K562 (cell line): Measurements from ENCODE around the gene BEST4. TPM values are rescaled to one million over a fixed set of nuclear protein-coding genes. Genes with fewer than 3 reads are reported as not detected.

Source experiments
- BRCA1 ChIP-seq, 2 experiments: fragments of 450-650 bp in 1 of 2; sonication (generic) in 1 of 2; formaldehyde crosslinking in 1 of 2; IDR thresholded peaks; 2 replicates each; pipeline versions ENCODE4 v1.5.0 to v1.6.1; 2017 to 2020; ENCODE audit warnings: mild to moderate bottlenecking in 1 of 2, missing genetic modification reagents in 1 of 2
- NR2C2 ChIP-seq, 2 experiments: fragments of 200-800 bp in 1 of 2; sonication (Bioruptor generic) in 1 of 2; sonication (generic) in 1 of 2; formaldehyde crosslinking in 1 of 2; IDR thresholded peaks; 2 replicates each; pipeline versions ENCODE4 v1.6.1 to v1.8.0; 2016 to 2022; ENCODE audit warnings: mild to moderate bottlenecking in 1 of 2, missing compliant biosample characterization in 1 of 2, missing genetic modification characterization in 1 of 2, missing genetic modification reagents in 1 of 2
- POLR2G ChIP-seq: fragments of 200-400 bp; formaldehyde crosslinking; IDR thresholded peaks from 2 replicates; pipeline ENCODE4 v1.6.1; 2017; ENCODE audit warnings: low read depth, mild to moderate bottlenecking, antibody characterized with exemption, low read length, moderate library complexity
- RBM14 ChIP-seq: fragments of 200-400 bp; formaldehyde crosslinking; IDR thresholded peaks from 2 replicates; pipeline ENCODE4 v1.6.1; 2018; ENCODE audit warnings: low read depth, mild to moderate bottlenecking, low read length, moderate library complexity, borderline replicate concordance; ENCODE audit not compliant: insufficient read depth
- RFX5 ChIP-seq: IDR thresholded peaks from 2 replicates; pipeline ENCODE4 v1.6.1; 2011; ENCODE audit warnings: low read depth, mild to moderate bottlenecking, improper control_type of control experiment, low read length
- RHOXF2B ChIP-seq: fragments of 250-450 bp; sonication (Bioruptor Pico); conservative IDR thresholded peaks from 2 replicates; pipeline ENCODE4 v1.5.1; 2021
- SAFB2 ChIP-seq: fragments of 200-400 bp; formaldehyde crosslinking; IDR thresholded peaks from 2 replicates; pipeline ENCODE4 v1.6.1; 2018; ENCODE audit warnings: borderline replicate concordance, low read length, low read depth, moderate library complexity; ENCODE audit not compliant: severe bottlenecking
- SMARCC2 ChIP-seq: fragments of 450-650 bp; IDR thresholded peaks from 2 replicates; pipeline ENCODE4 v1.6.1; 2017; ENCODE audit warnings: antibody characterized with exemption, moderate library complexity, mild to moderate bottlenecking, low read depth
- TCF7 ChIP-seq: sonication (generic); IDR thresholded peaks from 2 replicates; pipeline ENCODE4 v1.6.1; 2016; ENCODE audit warnings: antibody characterized with exemption, borderline replicate concordance
- XRCC4 ChIP-seq: IDR thresholded peaks from one replicate; pipeline ENCODE4 v1.6.1; 2011; ENCODE audit not compliant: insufficient read depth, insufficient read length; ENCODE audit errors: extremely low read depth
- ZNF449 ChIP-seq: fragments of 250-450 bp; sonication (Bioruptor Pico); IDR thresholded peaks from 2 replicates; pipeline ENCODE4 v1.8.0; 2022; ENCODE audit warnings: moderate library complexity, mild to moderate bottlenecking, inconsistent platforms
- polyA plus RNA-seq, 8 experiments: library from polyadenylated mRNA; depleted of rRNA in 4 of 8; stranded (reverse) in 5 of 8; unstranded in 3 of 8; fragments of >200 nt; fragmentation: Nextera tagmentation in 2 of 8; fragmentation: Illumina TruSeq in 1 of 8; extraction: Ambion mirVana in 2 of 8; extraction: Trizol in 1 of 8; gene quantifications; 2 replicates each; pipeline versions ENCODE4 v1.2.1 to v1.2.3, GENCODE V29; 2011 to 2014; ENCODE audit warnings: inconsistent platforms in 1 of 8, missing spikeins in 1 of 8
- total RNA-seq, 7 experiments: library from RNA; depleted of rRNA in 6 of 7; stranded (reverse); fragments of >200 nt in 6 of 7; fragmentation: Illumina TruSeq in 2 of 7; extraction: Trizol in 2 of 7; gene quantifications; 2 replicates each; pipeline versions ENCODE4 v1.2.1 to v1.2.3, GENCODE V29; 2011 to 2021; ENCODE audit warnings: low replicate concordance in 1 of 7
- TF ChIP-seq, protein P1 (sequence below): fragments of 450-650 bp; IDR thresholded peaks from one replicate; pipeline ENCODE4 v1.6.1; 2018; ENCODE audit warnings: mild to moderate bottlenecking, moderate library complexity; ENCODE audit not compliant: partially characterized antibody

BEST4 gene
- total and polyA plus RNA-seq, 9 of the 15 experiments (the other 6 are each of a cell fraction or from before 2014, with no cell fraction given) = 0.07 to 0.11 TPM; not detected in 7

DNA sequence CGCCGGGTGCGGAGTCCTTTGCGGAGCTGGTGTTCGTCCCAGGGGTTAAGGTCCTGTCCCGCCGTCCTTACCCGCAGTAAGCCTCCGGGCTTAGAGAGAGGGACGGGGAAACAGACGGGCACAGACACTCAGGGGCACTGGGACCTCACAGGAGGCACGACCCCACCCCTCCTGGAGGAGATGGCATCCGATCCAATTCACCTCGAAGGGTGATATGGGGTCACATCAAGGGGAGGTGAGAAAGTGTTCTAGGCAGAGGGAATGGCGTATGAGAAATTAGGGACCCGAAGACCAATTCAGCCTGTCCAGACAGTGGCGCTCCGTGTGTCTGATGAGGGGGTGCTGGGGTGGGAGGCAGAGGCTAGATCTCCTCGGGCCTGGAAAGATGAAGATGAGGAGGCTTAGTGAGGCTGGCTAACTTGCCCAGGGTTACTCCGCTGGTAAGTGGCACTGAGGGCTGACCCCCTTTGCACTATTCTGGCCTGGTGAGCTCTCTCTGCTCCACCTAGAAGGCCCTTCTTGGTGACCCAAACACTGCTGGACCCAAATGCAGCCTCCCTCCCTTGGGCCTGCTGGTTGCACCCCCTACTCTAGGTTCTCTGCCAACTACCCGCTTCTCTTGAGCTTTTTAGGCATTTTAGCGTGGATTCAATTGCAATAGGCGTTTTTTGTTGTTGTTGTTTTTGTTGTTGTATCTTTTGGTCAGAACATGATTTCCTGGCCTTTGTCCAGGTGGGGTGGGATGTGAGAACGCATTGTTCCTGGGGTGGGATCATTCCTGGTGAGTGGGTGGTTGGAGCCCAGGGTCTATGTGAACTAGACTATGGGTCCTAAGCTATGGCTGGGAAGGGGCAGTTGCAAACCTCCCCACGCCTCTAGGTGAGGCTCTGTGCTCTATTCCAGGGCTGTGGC lies 32.6 kb upstream of the BEST4 start (continued):
- TF ChIP-seq NR2C2 (CRISPR knock-in tag; IDR thresholded peaks at IDR 0.05) (0 out of 2 replicates have a peak, but pooled peaks have one; percentile 15), NR2C2 (tag; IDR thresholded peaks at IDR 0.05) (no peak; the same call in none of the 2 replicates), ZNF449 (CRISPR knock-in tag) (no peak), RFX5 (no peak), TCF7 (no peak), BRCA1 (IDR thresholded peaks at IDR 0.05) (no peak), BRCA1 (CRISPR knock-in tag; IDR thresholded peaks at IDR 0.05) (0 out of 2 replicates have a peak, but pooled peaks have one; percentile 56), XRCC4 (no peak), SAFB2 (no peak), RBM14 (no peak), RHOXF2B (CRISPR knock-in tag) (no peak), POLR2G (0 out of 2 replicates have a peak, but pooled peaks have one; percentile 72), SMARCC2 (no peak)
- TF ChIP-seq, protein P1, sequence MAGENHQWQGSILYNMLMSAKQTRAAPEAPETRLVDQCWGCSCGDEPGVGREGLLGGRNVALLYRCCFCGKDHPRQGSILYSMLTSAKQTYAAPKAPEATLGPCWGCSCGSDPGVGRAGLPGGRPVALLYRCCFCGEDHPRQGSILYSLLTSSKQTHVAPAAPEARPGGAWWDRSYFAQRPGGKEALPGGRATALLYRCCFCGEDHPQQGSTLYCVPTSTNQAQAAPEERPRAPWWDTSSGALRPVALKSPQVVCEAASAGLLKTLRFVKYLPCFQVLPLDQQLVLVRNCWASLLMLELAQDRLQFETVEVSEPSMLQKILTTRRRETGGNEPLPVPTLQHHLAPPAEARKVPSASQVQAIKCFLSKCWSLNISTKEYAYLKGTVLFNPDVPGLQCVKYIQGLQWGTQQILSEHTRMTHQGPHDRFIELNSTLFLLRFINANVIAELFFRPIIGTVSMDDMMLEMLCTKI = no peak
- TF ChIP-seq, all 486 proteins: peak for 31
